WTC11 (cell line): ENCODE results near the gene CSTPP1.

Experiments
- ATF3 ChIP-seq: sonication (generic); formaldehyde crosslinking; conservative IDR thresholded peaks from 2 replicates; pipeline ENCODE4 v1.8.1; 2022; ENCODE audit warnings: mild to moderate bottlenecking, missing genetic modification reagents
- CTCF ChIP-seq: fragments of 200-600 bp; IDR thresholded peaks from 2 replicates; pipeline ENCODE4 v1.8.0; 2022; ENCODE audit warnings: antibody characterized with exemption
- ESRRA ChIP-seq: sonication (generic); formaldehyde crosslinking; IDR thresholded peaks from 2 replicates; pipeline ENCODE4 v1.8.1; 2022; ENCODE audit warnings: mild to moderate bottlenecking, missing genetic modification reagents, borderline replicate concordance
- ETV6 ChIP-seq: sonication (generic); formaldehyde crosslinking; IDR thresholded peaks from 2 replicates; pipeline ENCODE4 v1.8.1; 2022; ENCODE audit warnings: mild to moderate bottlenecking, missing genetic modification reagents
- ZBTB21 ChIP-seq: sonication (generic); formaldehyde crosslinking; IDR thresholded peaks from 2 replicates; pipeline ENCODE4 v1.8.1; 2023; ENCODE audit warnings: mild to moderate bottlenecking, missing genetic modification reagents, borderline replicate concordance
- ZNF263 ChIP-seq: sonication (generic); formaldehyde crosslinking; IDR thresholded peaks from 2 replicates; pipeline ENCODE4 v1.8.1; 2022; ENCODE audit warnings: low read depth, mild to moderate bottlenecking, moderate library complexity, missing genetic modification reagents
- TF ChIP-seq, protein P1 (sequence below): sonication (generic); formaldehyde crosslinking; IDR thresholded peaks from 2 replicates; pipeline ENCODE4 v1.8.0; 2022; ENCODE audit warnings: mild to moderate bottlenecking, missing genetic modification reagents
- TF ChIP-seq, protein P2 (sequence below): sonication (generic); formaldehyde crosslinking; IDR thresholded peaks from 2 replicates; pipeline ENCODE4 v1.8.0; 2022; ENCODE audit warnings: missing genetic modification reagents
- TF ChIP-seq, protein P3 (sequence below): sonication (generic); formaldehyde crosslinking; IDR thresholded peaks from 2 replicates; pipeline ENCODE4 v1.8.1; 2023; ENCODE audit warnings: mild to moderate bottlenecking, missing genetic modification reagents, moderate library complexity
- TF ChIP-seq, protein P4 (sequence below): sonication (generic); formaldehyde crosslinking; IDR thresholded peaks from 2 replicates; pipeline ENCODE4 v1.8.1; 2022; ENCODE audit warnings: low read depth, mild to moderate bottlenecking, moderate library complexity, missing genetic modification reagents, borderline replicate concordance

DNA sequence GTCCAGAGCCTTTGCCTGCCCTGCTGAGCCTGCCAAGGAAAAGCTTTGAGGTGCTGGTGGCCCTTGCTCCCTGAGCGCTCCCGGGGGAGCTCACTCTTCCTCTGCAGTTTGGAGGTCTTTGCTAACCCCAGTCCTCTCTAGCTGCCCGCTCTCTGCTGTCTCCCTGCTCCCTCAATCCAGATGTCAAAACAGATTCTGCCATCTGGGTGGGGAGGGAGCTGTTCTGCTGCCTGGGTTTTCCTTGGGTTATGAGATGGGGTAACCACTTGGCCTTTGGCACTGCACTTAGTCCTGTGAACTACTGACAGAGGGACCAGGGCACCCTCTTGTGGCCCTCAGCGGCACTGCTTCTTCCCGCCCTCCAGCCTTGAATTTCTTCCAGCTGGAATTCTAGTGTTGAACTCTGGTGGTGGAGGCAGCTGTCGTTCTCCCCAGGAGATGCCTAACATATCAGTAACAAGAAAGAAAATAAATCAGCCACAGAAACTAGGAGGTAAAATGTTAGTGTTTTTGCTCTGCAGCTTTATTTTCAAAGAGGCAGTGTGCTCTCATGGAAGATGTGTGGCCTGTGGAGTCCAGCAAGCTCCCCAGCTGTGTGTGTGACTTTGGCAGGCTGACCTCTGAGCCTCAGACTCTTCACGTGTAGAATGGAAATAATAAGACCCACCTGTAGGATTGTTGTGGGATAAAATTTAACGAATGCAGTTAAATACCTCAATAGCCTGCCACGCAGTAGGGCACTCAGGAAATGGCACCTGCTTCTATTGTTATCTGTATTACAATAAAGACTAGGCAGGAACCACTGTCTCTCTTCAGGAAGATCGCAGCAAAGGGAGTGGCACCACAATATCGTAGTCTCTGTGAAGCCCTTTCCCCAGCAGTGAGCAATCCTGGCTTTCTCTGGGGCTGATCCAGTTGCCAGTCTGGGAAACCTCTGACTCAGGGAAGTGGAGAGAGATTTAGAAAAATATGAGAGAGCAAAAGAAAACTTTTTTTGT lies 216.7 kb downstream of the CSTPP1 start:
- peak; percentile 89 for TF ChIP-seq CTCF
- no peak for TF ChIP-seq ZBTB21 (CRISPR knock-in tag)
- TF ChIP-seq, protein P1, sequence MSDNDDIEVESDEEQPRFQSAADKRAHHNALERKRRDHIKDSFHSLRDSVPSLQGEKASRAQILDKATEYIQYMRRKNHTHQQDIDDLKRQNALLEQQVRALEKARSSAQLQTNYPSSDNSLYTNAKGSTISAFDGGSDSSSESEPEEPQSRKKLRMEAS, result no peak
- TF ChIP-seq, protein P2, sequence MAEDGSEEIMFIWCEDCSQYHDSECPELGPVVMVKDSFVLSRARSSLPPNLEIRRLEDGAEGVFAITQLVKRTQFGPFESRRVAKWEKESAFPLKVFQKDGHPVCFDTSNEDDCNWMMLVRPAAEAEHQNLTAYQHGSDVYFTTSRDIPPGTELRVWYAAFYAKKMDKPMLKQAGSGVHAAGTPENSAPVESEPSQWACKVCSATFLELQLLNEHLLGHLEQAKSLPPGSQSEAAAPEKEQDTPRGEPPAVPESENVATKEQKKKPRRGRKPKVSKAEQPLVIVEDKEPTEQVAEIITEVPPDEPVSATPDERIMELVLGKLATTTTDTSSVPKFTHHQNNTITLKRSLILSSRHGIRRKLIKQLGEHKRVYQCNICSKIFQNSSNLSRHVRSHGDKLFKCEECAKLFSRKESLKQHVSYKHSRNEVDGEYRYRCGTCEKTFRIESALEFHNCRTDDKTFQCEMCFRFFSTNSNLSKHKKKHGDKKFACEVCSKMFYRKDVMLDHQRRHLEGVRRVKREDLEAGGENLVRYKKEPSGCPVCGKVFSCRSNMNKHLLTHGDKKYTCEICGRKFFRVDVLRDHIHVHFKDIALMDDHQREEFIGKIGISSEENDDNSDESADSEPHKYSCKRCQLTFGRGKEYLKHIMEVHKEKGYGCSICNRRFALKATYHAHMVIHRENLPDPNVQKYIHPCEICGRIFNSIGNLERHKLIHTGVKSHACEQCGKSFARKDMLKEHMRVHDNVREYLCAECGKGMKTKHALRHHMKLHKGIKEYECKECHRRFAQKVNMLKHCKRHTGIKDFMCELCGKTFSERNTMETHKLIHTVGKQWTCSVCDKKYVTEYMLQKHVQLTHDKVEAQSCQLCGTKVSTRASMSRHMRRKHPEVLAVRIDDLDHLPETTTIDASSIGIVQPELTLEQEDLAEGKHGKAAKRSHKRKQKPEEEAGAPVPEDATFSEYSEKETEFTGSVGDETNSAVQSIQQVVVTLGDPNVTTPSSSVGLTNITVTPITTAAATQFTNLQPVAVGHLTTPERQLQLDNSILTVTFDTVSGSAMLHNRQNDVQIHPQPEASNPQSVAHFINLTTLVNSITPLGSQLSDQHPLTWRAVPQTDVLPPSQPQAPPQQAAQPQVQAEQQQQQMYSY (CRISPR knock-in tag), result no peak
- no peak for TF ChIP-seq ATF3 (CRISPR knock-in tag)
- no peak for TF ChIP-seq ETV6
- no peak for TF ChIP-seq ESRRA
- TF ChIP-seq, protein P3, sequence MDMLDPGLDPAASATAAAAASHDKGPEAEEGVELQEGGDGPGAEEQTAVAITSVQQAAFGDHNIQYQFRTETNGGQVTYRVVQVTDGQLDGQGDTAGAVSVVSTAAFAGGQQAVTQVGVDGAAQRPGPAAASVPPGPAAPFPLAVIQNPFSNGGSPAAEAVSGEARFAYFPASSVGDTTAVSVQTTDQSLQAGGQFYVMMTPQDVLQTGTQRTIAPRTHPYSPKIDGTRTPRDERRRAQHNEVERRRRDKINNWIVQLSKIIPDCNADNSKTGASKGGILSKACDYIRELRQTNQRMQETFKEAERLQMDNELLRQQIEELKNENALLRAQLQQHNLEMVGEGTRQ, result no peak
- TF ChIP-seq, protein P4, sequence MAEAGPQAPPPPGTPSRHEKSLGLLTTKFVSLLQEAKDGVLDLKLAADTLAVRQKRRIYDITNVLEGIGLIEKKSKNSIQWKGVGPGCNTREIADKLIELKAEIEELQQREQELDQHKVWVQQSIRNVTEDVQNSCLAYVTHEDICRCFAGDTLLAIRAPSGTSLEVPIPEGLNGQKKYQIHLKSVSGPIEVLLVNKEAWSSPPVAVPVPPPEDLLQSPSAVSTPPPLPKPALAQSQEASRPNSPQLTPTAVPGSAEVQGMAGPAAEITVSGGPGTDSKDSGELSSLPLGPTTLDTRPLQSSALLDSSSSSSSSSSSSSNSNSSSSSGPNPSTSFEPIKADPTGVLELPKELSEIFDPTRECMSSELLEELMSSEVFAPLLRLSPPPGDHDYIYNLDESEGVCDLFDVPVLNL (CRISPR knock-in tag), result no peak
- TF ChIP-seq ZNF263 (CRISPR knock-in tag), result no peak
